GM21717 (cell line): ENCODE results near the gene ST3GAL6.
"Not testable (repeated sequence)": the region's sequence is repeated elsewhere in the genome, so short reads cannot be mapped to it uniquely, and the experiment has no call there.

Experiments
- ATAC-seq: cut with Tn5 transposase; IDR thresholded peaks from one replicate; pipeline ENCODE4 v1.9.1; 2021; ENCODE audit warnings: mild to moderate bottlenecking, moderate library complexity; ENCODE audit not compliant: unreplicated experiment

Gene ST3GAL6

GRCh38 chr3:98799479-98799878 lies 36.3 kb downstream of the ST3GAL6 start:
- no peak for ATAC-seq

- no peak for ATAC-seq
Measured at GRCh38 chr3:98800401-98800800, 37.3 kb downstream of the ST3GAL6 start.

DNA sequence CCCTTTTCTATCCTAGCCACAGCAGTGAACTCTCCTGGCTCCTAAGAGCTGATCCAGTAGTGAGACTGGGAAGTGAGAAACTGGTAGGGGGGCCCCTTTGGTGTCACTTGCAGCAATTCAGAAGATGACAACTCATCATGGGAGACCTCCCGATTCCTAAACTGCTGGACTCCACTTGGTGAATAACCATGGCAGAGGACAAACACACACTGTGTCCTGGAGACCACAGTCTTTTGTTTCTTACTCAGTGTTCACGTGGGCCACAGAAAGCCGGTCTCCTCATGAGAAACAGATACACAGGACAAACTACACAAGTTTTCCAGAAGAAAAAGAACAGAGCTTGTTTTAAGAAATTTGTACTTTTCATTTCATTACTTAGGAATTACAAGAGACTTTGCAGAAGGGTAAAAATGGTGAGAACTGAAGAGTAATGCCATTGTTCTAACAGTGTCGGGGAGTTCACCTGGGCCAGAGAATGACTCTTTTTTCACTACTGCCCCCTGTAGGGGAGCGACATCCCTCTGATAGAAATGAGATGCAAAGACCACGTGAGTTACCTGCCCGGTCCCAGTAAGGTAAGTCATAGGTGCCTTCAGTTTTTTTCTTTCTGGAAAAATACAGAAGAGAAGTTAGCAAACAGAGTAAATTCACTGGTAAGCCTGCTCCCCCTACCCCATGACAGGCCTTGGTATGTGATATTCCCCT lies 38.1 kb downstream of the ST3GAL6 start:
- no peak for ATAC-seq

- ATAC-seq = no peak
Measured at GRCh38 chr3:98805571-98805970, 42.4 kb downstream of the ST3GAL6 start.

DNA sequence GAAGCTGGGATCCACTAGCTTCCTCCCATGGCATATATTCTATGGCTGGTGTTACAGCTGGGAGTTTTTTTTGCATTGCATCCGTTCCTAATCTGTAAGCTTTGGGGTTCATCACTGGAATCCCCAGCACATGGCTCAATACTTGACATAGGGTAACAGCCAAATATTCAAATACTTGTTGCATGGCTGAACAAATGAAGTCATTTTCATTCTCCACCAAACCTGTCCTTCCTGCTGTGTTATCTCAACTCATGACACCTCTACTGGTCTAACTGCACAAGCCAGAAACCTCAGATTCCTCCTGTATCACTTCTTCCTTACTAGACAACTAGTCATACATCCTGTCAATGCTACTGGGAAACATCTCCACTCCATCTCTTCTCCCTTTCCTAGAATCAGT lies 43.4 kb downstream of the ST3GAL6 start:
- ATAC-seq = no peak

DNA sequence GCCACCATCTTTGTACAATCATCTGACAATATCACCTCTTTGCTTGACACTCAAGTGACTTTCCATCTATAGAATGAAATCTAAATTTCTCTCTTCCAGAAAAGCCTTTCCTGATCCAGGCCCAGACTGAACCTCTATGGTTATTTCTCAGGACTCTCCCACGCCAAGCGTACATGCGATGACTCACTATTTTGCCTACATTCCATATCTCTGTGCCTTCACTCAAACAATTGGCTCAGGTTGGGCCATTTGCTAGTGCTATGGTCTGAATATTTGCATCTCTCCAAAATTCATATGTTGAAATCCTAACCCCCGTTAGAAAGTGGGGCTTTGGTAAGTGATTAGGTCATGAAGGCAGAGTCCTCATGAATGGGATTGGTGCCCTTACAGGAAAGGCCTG lies 43.9 kb downstream of the ST3GAL6 start:
- ATAC-seq = no peak

DNA sequence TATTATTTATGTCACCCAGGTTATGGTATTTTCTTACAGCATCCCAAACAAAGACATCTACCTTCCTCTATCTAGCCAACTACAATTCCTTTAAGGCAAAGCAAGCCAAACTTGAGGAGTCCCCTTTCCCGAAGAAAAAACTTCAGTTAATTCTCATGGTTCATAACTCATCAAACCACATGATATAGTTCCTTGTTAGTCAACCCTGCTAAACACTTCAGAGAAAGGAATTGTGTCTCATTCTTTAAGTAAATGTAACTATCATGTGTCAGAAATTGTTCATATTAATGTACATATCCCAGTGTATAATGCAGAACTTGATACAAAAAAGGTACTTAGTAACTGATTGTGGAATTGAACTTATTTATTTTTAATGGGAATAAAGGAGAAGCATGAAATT lies 44.4 kb downstream of the ST3GAL6 start:
- ATAC-seq = no peak

DNA sequence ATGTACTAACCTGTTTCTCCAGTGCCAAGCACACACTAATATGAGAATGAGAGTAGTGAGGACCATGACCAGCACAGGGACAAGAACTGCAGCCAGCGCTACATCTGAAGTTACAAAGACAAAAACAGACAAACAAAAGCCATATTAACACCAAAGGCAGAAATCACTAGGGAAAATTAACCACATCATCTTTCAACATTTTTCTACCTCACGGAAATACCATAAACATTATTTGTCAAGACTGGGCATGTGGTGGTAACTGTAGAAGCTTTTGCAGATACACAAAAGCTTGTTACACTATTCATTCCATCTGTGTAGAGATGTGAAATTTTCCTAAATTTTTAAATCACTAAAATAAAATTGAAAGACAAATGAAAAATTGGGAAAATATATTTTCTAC lies 44.9 kb downstream of the ST3GAL6 start:
- no peak for ATAC-seq

GRCh38 chr3:98809557-98809956 lies 46.4 kb downstream of the ST3GAL6 start:
- no peak for ATAC-seq

GRCh38 chr3:98811048-98811447 lies 47.9 kb downstream of the ST3GAL6 start:
- no peak for ATAC-seq

- peak; percentile 47 for ATAC-seq
Measured at GRCh38 chr3:98812851-98813374, 49.8 kb downstream of the ST3GAL6 start.

GRCh38 chr3:98814817-98815420 lies 51.8 kb downstream of the ST3GAL6 start:
- ATAC-seq = no peak

DNA sequence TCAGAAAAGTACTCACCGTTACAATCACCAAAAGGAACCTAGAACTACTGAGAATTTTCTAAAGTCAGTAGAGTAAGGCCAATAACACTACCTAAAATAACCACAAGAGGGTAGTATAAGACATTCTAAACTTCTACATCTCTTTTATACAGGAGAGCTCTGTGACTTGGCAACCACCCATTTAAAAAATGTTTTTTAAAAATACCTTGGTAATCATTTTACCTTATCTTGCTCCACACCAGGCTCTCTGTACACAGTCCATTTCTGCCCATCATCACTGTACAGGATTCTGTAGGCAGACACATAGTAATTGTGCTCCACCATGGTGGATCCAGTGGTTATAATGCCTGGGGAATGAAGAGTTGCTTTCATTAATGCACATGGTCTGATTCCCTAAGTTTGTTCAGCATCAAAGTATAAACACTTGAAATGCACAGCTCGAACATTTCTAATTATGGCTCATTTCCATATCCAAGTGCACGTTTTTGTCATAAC lies 54.5 kb downstream of the ST3GAL6 start:
- peak; percentile 74 for ATAC-seq

- no peak for ATAC-seq
Measured at GRCh38 chr3:98821063-98821462, 57.9 kb downstream of the ST3GAL6 start.

- no peak for ATAC-seq
Measured at GRCh38 chr3:98823791-98824190, 60.7 kb downstream of the ST3GAL6 start.

- ATAC-seq = no peak
Measured at GRCh38 chr3:98824256-98824655, 61.1 kb downstream of the ST3GAL6 start.

DNA sequence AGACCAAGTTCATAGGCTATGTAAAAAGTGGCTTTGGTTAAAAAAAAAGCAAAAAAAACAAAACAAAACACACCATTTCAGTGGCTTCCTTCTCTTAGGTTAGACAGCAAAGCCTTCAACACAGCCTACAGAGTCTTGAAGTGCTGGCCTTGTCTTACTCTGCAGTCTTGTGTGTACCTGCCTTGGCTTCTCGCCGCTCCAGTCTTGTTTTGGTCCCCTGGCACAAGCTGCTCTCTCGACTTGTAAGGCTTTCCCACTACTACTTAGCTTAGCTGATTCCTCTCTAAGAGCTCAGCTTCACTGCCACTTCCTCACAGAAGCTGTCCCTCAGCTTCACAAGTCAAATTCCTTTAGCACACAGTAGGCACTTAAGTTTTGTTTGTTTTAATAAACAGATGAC lies 63.0 kb downstream of the ST3GAL6 start:
- no peak for ATAC-seq

DNA sequence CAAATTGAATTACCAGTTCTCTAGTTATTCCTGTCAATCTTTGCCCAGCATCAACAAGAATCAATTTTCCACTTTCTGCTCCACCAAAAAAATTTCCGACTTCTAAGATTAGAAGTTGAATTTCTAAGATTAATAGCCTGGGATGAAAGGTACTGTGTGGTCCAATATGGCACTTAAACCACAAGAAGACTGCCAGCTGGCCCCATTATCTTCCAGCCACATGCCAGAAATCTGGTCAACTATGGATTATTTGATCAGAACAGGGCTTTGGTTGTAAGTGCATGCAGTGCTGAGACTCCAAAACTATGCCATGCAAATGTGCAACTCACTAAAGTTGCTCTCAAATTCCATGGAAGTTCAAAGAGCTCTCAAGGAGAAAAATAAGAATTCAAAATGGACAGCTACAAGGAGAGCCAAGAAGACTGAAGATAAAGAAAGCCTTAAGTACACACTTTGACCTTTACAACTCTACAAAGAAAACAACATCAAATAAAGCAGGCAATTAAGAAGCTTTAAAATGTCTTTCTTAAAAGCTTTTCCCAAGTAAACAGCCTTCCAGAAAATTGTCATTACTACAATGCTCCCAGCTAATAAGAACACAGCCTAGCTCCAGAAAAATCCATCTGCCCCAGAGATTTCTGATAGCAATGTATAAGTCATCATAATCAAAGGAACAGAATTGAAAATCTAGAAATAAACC lies 64.2 kb downstream of the ST3GAL6 start:
- ATAC-seq = no peak

DNA sequence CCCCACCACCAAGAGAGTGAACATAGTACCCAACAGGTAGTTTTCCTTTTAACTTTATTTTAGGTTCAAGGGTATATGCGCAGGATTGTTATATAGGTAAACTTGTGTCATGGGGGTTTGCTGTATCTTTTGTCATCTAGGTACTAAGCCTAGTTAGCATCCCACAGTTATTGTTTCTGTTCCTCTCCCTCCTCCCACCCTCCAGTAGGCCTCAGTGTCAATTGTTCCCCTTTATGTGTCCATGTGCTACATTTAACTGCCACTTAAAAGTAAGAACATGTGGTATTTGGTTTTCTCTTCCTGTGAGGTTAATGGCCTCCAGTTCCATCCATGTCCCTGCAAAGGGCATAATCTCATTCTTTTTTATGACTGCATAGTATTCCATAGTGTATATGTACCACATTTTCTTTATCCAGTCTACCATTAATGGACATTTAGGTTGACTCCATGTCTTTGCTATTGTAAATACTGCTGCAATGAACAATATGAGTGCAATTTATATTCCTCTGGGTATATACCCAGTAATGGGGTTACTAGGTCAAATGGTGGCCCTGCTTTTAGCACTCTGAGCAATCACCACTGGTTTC lies 66.2 kb downstream of the ST3GAL6 start:
- ATAC-seq = no peak

DNA sequence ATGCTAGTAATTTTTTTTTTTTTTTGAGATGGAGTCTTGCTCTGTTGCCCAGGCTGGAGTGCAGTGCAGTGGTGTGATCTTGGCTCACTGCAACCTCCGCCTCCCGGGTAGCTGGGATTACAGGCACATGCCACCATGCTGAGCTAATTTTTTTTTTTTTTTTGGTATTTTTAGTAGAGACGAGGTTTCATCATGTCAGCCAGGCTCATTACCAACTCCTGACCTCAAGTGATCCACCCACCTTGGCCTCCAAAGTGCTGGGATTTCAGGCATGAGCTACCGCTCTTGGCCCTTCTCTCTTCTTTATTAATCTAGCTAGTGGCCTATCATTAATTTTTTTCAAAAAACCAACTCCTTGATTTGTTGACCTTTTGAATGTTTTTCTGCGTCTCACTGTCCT lies 67.9 kb downstream of the ST3GAL6 start:
- ATAC-seq = not testable (repeated sequence)

DNA sequence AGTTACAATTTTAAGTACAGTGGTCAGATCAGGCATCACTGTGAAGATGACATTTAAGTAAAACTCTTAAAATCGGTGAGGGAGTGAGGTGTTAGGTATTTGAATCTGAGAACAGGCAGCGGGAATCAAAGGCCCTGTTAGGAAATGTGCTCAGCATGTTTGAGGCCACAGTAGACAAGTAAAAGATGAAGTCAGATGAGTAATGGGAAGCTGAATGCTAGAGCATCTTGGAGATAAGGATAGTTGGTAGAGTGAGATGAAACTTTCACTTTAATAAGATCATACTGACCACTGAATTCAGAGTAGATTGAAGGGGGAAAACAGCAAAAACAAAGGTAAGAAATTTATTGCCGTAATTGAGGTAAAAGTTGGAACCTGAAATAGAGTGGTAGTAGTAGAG lies 76.7 kb downstream of the ST3GAL6 start:
- no peak for ATAC-seq
